KMS-11 (cell line): ENCODE results near the gene ACAD8.

Experiments
- H2AFZ ChIP-seq: fragments of 200-600 bp; sonication (generic); 2 replicates; pipeline ENCODE4 v1.6.1; 2016; ENCODE audit warnings: antibody characterized with exemption, mixed run types, low read depth
- H3K27ac ChIP-seq: fragments of 200-600 bp; sonication (generic); 2 replicates; pipeline ENCODE4 v1.6.1; 2016; ENCODE audit warnings: mild to moderate bottlenecking, mixed run types
- H3K27me3 ChIP-seq: fragments of 200-600 bp; sonication (generic); 2 replicates; pipeline ENCODE4 v1.6.1; 2017; ENCODE audit warnings: mild to moderate bottlenecking, low read depth, mixed run types, moderate library complexity; ENCODE audit not compliant: insufficient read depth
- H3K36me3 ChIP-seq: fragments of 200-600 bp; sonication (generic); 2 replicates; pipeline ENCODE4 v1.6.1; 2017; ENCODE audit warnings: mild to moderate bottlenecking, mixed run types; ENCODE audit not compliant: insufficient read depth
- H3K4me1 ChIP-seq: fragments of 200-600 bp; sonication (generic); 2 replicates; pipeline ENCODE4 v1.6.1; 2016; ENCODE audit warnings: mild to moderate bottlenecking, low read depth, mixed run types; ENCODE audit not compliant: poor library complexity, severe bottlenecking
- H3K4me2 ChIP-seq: fragments of 200-600 bp; sonication (generic); 2 replicates; pipeline ENCODE4 v1.7.0; 2016; ENCODE audit warnings: mild to moderate bottlenecking, mixed run types
- H3K4me3 ChIP-seq: fragments of 200-600 bp; sonication (generic); IDR thresholded peaks from 2 replicates; pipeline ENCODE4 v1.6.1; 2017; ENCODE audit warnings: low read depth, low read length, mixed read lengths; ENCODE audit not compliant: insufficient read depth
- H3K79me2 ChIP-seq: fragments of 200-600 bp; sonication (generic); 2 replicates; pipeline ENCODE4 v1.6.1; 2016; ENCODE audit warnings: low read depth, mixed run types; ENCODE audit not compliant: insufficient read depth
- H3K9ac ChIP-seq: fragments of 200-600 bp; sonication (generic); 2 replicates; pipeline ENCODE4 v1.6.1; 2016; ENCODE audit warnings: mild to moderate bottlenecking, mixed run types
- H4K20me1 ChIP-seq: fragments of 200-600 bp; sonication (generic); 2 replicates; pipeline ENCODE4 v1.6.1; 2016; ENCODE audit warnings: mild to moderate bottlenecking, mixed run types; ENCODE audit not compliant: insufficient read depth
- CTCF ChIP-seq: fragments of 200-600 bp; sonication (generic); conservative IDR thresholded peaks from 2 replicates; pipeline ENCODE4 v1.6.1; 2017; ENCODE audit warnings: low read depth, mild to moderate bottlenecking, antibody characterized with exemption, low read length, moderate library complexity, mixed read lengths

ACAD8 gene

DNA sequence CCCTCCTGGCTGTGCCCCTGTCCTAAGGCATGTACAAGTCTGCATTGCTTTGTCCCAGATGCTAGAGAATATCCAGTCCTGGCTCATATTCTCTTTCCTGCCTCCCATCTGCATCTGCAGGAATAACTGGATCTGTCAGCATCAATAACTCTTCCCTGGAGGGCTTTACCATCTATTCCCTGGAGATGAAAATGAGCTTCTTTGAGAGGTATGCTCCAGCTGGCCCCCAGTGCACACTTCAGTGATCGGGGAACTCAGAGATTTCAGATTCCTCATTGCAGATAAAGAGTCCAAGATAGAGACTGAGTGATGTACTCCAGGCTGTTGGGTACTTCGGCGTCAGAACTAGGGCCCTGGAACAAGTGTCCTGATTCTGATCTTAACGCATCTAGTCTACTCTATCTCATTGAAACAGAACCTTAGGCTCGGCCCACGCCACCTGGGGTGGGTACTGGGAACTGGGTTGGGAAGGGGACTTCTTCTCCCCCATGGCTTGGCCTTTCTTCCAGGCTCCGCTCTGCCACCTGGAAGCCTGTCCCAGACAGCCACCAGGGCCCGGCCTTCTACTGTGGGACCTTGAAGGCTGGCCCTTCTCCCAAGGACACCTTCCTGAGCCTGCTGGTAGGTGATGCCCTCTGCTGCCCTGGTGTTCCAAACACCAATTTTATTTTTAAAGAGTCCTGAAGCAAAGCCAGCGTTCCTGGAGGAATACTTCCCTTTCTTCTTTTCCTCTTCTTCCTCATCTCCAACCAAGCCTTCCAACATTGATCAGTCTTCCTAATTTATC, 60.6 kb downstream of the ACAD8 start:
- Histone ChIP-seq H3K4me3 (no peak overlapping the region), H3K4me1 (no peaks in the 10 kb centered on the region), H3K4me2 (no peak overlapping the region), H3K79me2 (no peaks in the 10 kb centered on the region), H3K27ac (no peak overlapping the region), H3K27me3 (no peaks in the 10 kb centered on the region), H3K36me3 (no peaks in the 10 kb centered on the region), H3K9ac (no peak overlapping the region), H2AFZ (no peak overlapping the region), H4K20me1 (no peaks in the 10 kb centered on the region)
- TF ChIP-seq CTCF = no peak
